Left forelimb (tissue), 1 donor: ENCODE results near the gene PLLP.

Source experiments
- DNase-seq: peaks from one replicate; pipeline ENCODE4 v3.0.0-alpha.2; 2018; ENCODE audit warnings: low spot score

The PLLP gene

GRCh38 chr16:57225978-57226377 lies 58.5 kb downstream of the PLLP start:
- DNase-seq, result no peak

GRCh38 chr16:57224651-57225335 lies 59.7 kb downstream of the PLLP start:
- no peak for DNase-seq

GRCh38 chr16:57223057-57223456 lies 61.4 kb downstream of the PLLP start:
- no peak for DNase-seq

- DNase-seq, result no peak
These were observed 67.5 kb downstream of the PLLP start for GRCh38 chr16:57216968-57217367.

GRCh38 chr16:57213462-57213861 lies 71.0 kb downstream of the PLLP start:
- DNase-seq, result no peak

- no peak for DNase-seq
These were observed 74.7 kb downstream of the PLLP start for GRCh38 chr16:57209780-57210179.

GRCh38 chr16:57208926-57209325 lies 75.5 kb downstream of the PLLP start:
- DNase-seq, result no peak
